Measurements from ENCODE around the gene ATXN7L3. TPM values are rescaled to one million over a fixed set of nuclear protein-coding genes. Genes with fewer than 3 reads are reported as not detected.

The ATXN7L3 gene
- total and polyA plus RNA-seq, 2 donors (not counting 3 experiments of a cell fraction or from before 2014, with no cell fraction given) = 61.3 to 82.5 TPM

- Histone ChIP-seq H3K9me1 (replicated peaks; ENCODE audit: control insufficient read depth, extremely low read depth, insufficient read depth, low read length) (no peaks in the 10 kb centered on the region), H3K4me3 (replicated peaks in 1 of 3; ENCODE audit: insufficient read depth in 1 of 3, low read depth in 1 of 3, low read length in 3 of 3) (no peak overlapping the region), H3K79me2 (ENCODE audit: control insufficient read depth, insufficient read depth, low read length) (no peaks in the 10 kb centered on the region), H2AFZ (ENCODE audit: low read depth, low read length) (no peak overlapping the region), H3K27ac (ENCODE audit: insufficient read depth, low read depth, low read length) (no peak overlapping the region), H3K9ac (replicated peaks; ENCODE audit: extremely low read depth, insufficient read depth, low read length) (no peak overlapping the region), H3K4me1 (ENCODE audit: control insufficient read depth, extremely low read depth, insufficient read depth, low read length) (peaks cover 8% of the 10 kb centered on the region), H3K4me2 (ENCODE audit: insufficient read depth, low read length) (no peak overlapping the region), H4K20me1 (replicated peaks; ENCODE audit: control insufficient read depth, extremely low read depth, insufficient read depth, low read length) (no peaks in the 10 kb centered on the region), H3K27me3 (ENCODE audit: control insufficient read depth in 2 of 2, insufficient read depth in 2 of 2, low read length in 2 of 2) (peaks cover 0 to 2% of the 10 kb centered on the region in 2 experiments), H3K36me3 (ENCODE audit: control insufficient read depth in 2 of 2, extremely low read depth in 1 of 2, insufficient read depth in 2 of 2, low read length in 2 of 2) (no peaks in the 10 kb centered on the region), H3K9me3 (replicated peaks; ENCODE audit: control insufficient read depth, insufficient read depth, low read length) (no peaks in the 10 kb centered on the region)
- no peak for FAIRE-seq
- dilution Hi-C loops (cut with MboI; ENCODE audit: extremely low pct_ligation_motif_present, low sequenced_read_pairs) (no loop called here), intact Hi-C loops (cut with micrococcal nuclease) (no loop called here)
- no peak for DNase-seq (ENCODE audit: low read depth, low spot score)
- no peak for TF ChIP-seq GATA2 (IDR thresholded peaks at IDR 0.05; ENCODE audit: insufficient read depth, insufficient read length, low read depth, low read length)
- no peak for TF ChIP-seq POLR2A (IDR thresholded peaks at IDR 0.05; ENCODE audit: low read depth, low read length)
- TF ChIP-seq EZH2 (IDR thresholded peaks at IDR 0.05; ENCODE audit: borderline replicate concordance, low read depth, low read length, severe bottlenecking) = no peak
- TF ChIP-seq POLR2AphosphoS5 (IDR thresholded peaks at IDR 0.05; ENCODE audit: insufficient read depth, low read depth, low read length) = no peak
- TF ChIP-seq CTCF (IDR thresholded peaks at IDR 0.05; ENCODE audit: extremely low read depth in 1 of 2, insufficient read depth in 1 of 2, low read depth in 1 of 2, low read length in 2 of 2) = no peak
- no peak for TF ChIP-seq JUN (IDR thresholded peaks at IDR 0.05; ENCODE audit: borderline replicate concordance, insufficient read depth, insufficient read length, low read depth)
- no peak for TF ChIP-seq FOS (IDR thresholded peaks at IDR 0.05; ENCODE audit: borderline replicate concordance, insufficient read depth, low read length)
- no peak for TF ChIP-seq MAX (IDR thresholded peaks at IDR 0.05; ENCODE audit: insufficient read depth, insufficient read length)
- TF ChIP-seq MYC (IDR thresholded peaks at IDR 0.05; ENCODE audit: low read depth, low read length) = no peak
- ChIA-PET CTCF (no interaction called here), POLR2A (no interaction called here)
- BruUV-seq (replicated peaks) = no TSS peak
Observed at GRCh38 chr17:44235583-44235936, 35.9 kb upstream of the ATXN7L3 start.

Measured in endothelial cell of umbilical vein (primary cell).